Stimulated activated CD4-positive, alpha-beta T cell treated with anti-CD3 and anti-CD28 coated beads, Interleukin-15, amount 100 ng/mL, for 1 hour (primary cell): ENCODE results near the gene SOX2.

Experiments used
- DNase-seq, 2 donors: peaks; one replicate each; pipeline ENCODE4 v3.0.0-alpha.2; 2020; ENCODE audit warnings: low read depth in 1 of 2, low spot score in 1 of 2

The SOX2 gene

GRCh38 chr3:181722156-181722555 lies 10.4 kb downstream of the SOX2 start:
- DNase-seq = no peak

GRCh38 chr3:181722766-181723425 lies 11.2 kb downstream of the SOX2 start:
- no peak for DNase-seq

GRCh38 chr3:181723625-181724191 lies 12.0 kb downstream of the SOX2 start:
- DNase-seq = no peak

- DNase-seq = no peak
Measured at GRCh38 chr3:181724192-181724965, 12.7 kb downstream of the SOX2 start.

- DNase-seq = no peak
Measured at GRCh38 chr3:181725131-181725731, 13.5 kb downstream of the SOX2 start.

GRCh38 chr3:181725830-181726229 lies 14.1 kb downstream of the SOX2 start:
- DNase-seq = no peak

- DNase-seq = no peak
Measured at GRCh38 chr3:181726351-181727330, 14.9 kb downstream of the SOX2 start.

GRCh38 chr3:181727341-181728032 lies 15.8 kb downstream of the SOX2 start:
- no peak for DNase-seq

GRCh38 chr3:181728470-181729340 lies 17.0 kb downstream of the SOX2 start:
- DNase-seq = no peak

GRCh38 chr3:181729341-181729869 lies 17.7 kb downstream of the SOX2 start:
- no peak for DNase-seq

GRCh38 chr3:181730316-181730715 lies 18.6 kb downstream of the SOX2 start:
- no peak for DNase-seq

GRCh38 chr3:181730934-181731333 lies 19.2 kb downstream of the SOX2 start:
- no peak for DNase-seq

GRCh38 chr3:181735911-181736310 lies 24.2 kb downstream of the SOX2 start:
- DNase-seq = no peak

GRCh38 chr3:181738551-181738950 lies 26.8 kb downstream of the SOX2 start:
- no peak for DNase-seq

GRCh38 chr3:181739628-181740027 lies 27.9 kb downstream of the SOX2 start:
- DNase-seq = no peak

GRCh38 chr3:181741417-181741816 lies 29.7 kb downstream of the SOX2 start:
- no peak for DNase-seq

- no peak for DNase-seq
Measured at GRCh38 chr3:181752202-181752671, 40.5 kb downstream of the SOX2 start.

- no peak for DNase-seq
Measured at GRCh38 chr3:181753391-181753790, 41.7 kb downstream of the SOX2 start.

- DNase-seq = no peak
Measured at GRCh38 chr3:181755959-181756358, 44.2 kb downstream of the SOX2 start.
